HG03045 (cell line): Measurements from ENCODE around the gene TRAPPC4.
"Not testable (repeated sequence)": the region's sequence is repeated elsewhere in the genome, so short reads cannot be mapped to it uniquely, and the experiment has no call there.

ENCODE experiments used
- ATAC-seq: cut with Tn5 transposase; IDR thresholded peaks from one replicate; pipeline ENCODE4 v1.9.1; 2021; ENCODE audit warnings: mild to moderate bottlenecking, moderate library complexity; ENCODE audit not compliant: unreplicated experiment

TRAPPC4 gene

GRCh38 chr11:119012629-119013170 is 5.9 kb upstream of the TRAPPC4 start:
- no peak for ATAC-seq

GRCh38 chr11:119014209-119014924 is 4.2 kb upstream of the TRAPPC4 start:
- no peak for ATAC-seq

GRCh38 chr11:119015054-119015611 is 3.4 kb upstream of the TRAPPC4 start:
- no peak for ATAC-seq

GRCh38 chr11:119016216-119017009 is 2.2 kb upstream of the TRAPPC4 start:
- no peak for ATAC-seq

GRCh38 chr11:119017377-119017776 is 1.2 kb upstream of the TRAPPC4 start:
- ATAC-seq, result not testable (repeated sequence)

- no peak for ATAC-seq
These were observed 1.4 kb downstream of the TRAPPC4 start for GRCh38 chr11:119019996-119020395.

GRCh38 chr11:119021631-119022030 is 3.1 kb downstream of the TRAPPC4 start:
- no peak for ATAC-seq

- ATAC-seq, result no peak
These were observed 5.2 kb downstream of the TRAPPC4 start for GRCh38 chr11:119023741-119024140.

GRCh38 chr11:119024430-119025098 is 6.0 kb downstream of the TRAPPC4 start:
- ATAC-seq, result no peak

GRCh38 chr11:119025099-119025473 is 6.5 kb downstream of the TRAPPC4 start:
- ATAC-seq, result no peak

- ATAC-seq, result no peak
These were observed 7.0 kb downstream of the TRAPPC4 start for GRCh38 chr11:119025541-119025940.

- no peak for ATAC-seq
These were observed 7.6 kb downstream of the TRAPPC4 start for GRCh38 chr11:119025978-119026766.

- no peak for ATAC-seq
These were observed 8.4 kb downstream of the TRAPPC4 start for GRCh38 chr11:119026970-119027369.

- no peak for ATAC-seq
These were observed 9.2 kb downstream of the TRAPPC4 start for GRCh38 chr11:119027561-119028345.

GRCh38 chr11:119028346-119029068 is 9.9 kb downstream of the TRAPPC4 start:
- ATAC-seq, result no peak

- no peak for ATAC-seq
These were observed 10.4 kb downstream of the TRAPPC4 start for GRCh38 chr11:119029069-119029339.

GRCh38 chr11:119029340-119030028 is 10.9 kb downstream of the TRAPPC4 start:
- ATAC-seq, result peak; percentile 0

GRCh38 chr11:119030029-119030328 is 11.4 kb downstream of the TRAPPC4 start:
- ATAC-seq, result peak; percentile 6
